Cardiac atrium fibroblast (primary cell): ENCODE results near the gene ABR. TPM values are rescaled to one million over a fixed set of nuclear protein-coding genes. Genes with fewer than 3 reads are reported as not detected.

Experiments
- total RNA-seq: library from RNA; depleted of rRNA; stranded (reverse); fragments of >200 nt; gene quantifications from 2 replicates; pipeline ENCODE4 v1.2.3, GENCODE V29; 2015

Gene ABR
- 30.5 and 36.5 TPM in 2 replicates for total RNA-seq

DNA sequence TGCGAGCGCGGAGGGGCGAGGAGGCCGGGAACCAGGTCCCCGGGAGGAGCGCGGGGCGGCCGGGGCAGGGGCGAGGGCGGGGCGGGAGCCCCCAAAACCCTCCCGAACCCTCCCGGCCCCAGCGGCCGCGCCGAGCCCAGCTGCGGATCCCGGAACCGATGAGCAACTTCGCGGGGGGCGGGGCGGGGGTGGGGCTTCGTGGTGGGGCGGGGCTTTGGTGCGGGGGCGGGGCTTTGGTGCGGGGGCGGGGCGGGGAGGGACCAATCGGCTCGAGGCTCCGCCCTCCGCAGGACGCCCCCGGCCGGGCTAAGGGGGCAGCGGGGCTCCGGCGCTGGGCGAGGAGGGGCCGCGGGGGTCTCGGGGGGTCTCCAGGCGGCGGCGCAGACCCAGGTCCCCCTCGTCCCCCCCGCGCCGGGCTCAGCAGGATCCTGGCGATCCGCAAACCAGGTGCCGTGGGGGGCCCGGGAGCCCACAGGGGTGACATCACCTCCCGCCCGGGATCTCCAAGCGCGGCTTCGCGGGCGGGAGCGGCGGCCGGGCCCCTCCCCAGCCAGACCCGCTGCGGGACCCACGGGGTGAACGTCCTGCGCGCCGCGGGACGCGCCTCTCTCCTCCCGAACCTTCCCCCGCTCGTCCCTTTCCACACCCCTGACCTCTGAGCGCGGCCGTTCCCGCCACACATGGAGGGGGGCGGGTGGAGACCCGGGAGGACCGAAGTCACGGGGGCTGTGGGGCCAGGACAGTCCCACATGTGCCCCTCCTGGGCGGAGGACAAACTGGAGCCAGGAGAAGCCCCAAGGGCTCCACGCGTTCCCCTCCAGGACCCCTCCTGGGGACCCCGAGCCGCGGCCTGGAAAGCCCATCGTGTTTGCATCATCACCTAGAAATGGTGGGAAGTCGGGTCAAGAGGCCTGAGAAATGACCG is at the start of gene ABR:
ABR (minus strand) TSS at position 164 of the 925 bp plus-strand sequence. CDS start 254 bp downstream, outside the sequence.

GRCh38 chr17:996554-997344 is 183.0 kb downstream of the ABR start, which contains the start of gene TIMM22:
Gene TIMM22, plus strand, starts transcription at chr17:997129. Its CDS starts 14 bp downstream, at chr17:997143.

DNA sequence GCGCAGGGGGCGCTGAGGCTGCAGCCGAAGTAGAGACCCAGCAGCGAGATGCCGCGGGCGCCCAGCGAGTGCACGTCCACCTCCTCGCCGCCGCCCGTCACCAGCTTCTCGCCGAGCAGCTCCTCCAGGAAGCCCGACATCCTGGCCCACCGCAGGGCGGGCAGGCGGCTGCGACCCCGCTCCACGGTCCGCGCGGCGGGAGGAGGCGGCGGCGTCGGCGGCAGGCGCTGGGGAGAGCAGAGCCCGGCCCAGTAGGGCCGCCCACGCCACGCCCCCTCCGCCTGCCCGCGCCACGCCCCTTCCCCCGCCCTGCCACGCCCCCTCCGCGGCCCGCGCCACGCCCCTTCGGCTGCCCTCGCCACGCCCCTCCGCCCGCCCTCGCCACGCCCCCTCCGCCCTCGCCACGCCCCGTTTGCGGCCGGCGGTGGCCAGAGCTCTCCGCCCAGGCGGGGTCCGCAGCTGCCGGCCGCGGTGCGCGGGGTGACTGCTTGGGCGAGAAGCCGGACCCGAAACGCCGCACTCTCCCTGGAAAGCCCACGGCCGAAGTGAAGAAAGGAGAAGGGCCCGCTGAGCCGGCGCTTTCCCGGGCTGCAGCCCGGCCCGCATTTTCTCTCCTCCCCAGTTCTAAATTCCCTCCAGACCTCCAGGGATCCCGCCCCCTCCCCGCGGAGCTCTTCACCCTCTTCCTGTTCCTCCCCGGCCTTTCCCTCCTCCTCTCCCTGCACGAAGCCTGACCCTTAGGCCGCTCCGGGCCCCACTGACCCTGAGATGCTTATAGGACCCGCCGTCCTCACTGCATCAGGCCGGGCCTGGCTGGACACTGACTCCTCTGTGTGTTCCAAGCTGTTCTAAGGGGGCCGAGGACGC is 200.0 kb downstream of the ABR start, which contains the start of gene NXN:
NXN (minus strand) TSS at position 238 of the 867 bp plus-strand sequence.

Other genes starting within 250 kb of the ABR start
- 20.7 and 46.0 TPM in 2 replicates for gene NXN, start 200.2 kb downstream of the ABR start, total RNA-seq
- 13.7 and 17.3 TPM in 2 replicates for gene TIMM22, start 182.9 kb downstream of the ABR start, total RNA-seq
- gene BHLHA9, start 90.5 kb upstream of the ABR start, total RNA-seq = not detected in 2 replicates
- gene TRARG1, start 99.7 kb upstream of the ABR start, total RNA-seq = not detected in 2 replicates
- 424 and 527 TPM in 2 replicates for gene YWHAE, start 220.2 kb upstream of the ABR start, total RNA-seq